Hepatocyte (in vitro differentiated cells): ENCODE measurements around the gene LHFPL4.
A peak's percentile ranks its signal among the peaks of the same experiment; 100 is the strongest.

Source experiments
- CTCF ChIP-seq: fragments of 200-600 bp; sonication (generic); IDR thresholded peaks from 2 replicates; pipeline ENCODE4 v1.5.1; 2016; ENCODE audit warnings: antibody characterized with exemption, mild to moderate bottlenecking; ENCODE audit not compliant: poor library complexity
- EZH2phosphoT487 ChIP-seq: fragments of 200-600 bp; sonication (generic); IDR thresholded peaks from one replicate; pipeline ENCODE4 v1.6.1; 2018; ENCODE audit warnings: antibody characterized with exemption, mild to moderate bottlenecking, low read depth, moderate library complexity; ENCODE audit not compliant: unreplicated experiment, severe bottlenecking

DNA sequence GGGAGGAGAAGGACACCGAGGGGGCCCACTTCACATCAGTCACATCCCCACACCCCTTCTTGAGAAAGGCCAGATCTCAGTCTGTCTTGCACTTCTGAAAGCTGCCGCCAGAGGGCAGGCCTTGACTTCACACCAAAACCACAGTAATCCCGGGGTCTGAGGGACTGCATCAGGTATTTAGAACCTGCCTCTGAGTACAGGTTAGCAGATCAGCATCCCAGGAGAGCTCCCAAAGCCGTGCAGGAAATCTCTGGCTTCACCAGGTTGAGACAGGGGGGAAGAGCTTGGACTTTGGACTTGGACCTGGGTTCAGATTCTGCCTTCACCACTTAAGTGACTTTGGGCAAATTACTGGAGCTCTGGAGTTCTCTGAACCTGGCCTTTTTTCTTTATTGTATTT lies 50.3 kb downstream of the LHFPL4 start:
- TF ChIP-seq CTCF (peak; percentile 71), EZH2phosphoT487 (no peak)
